SK-N-MC (cell line): Measurements from ENCODE around the gene MKLN1.

Experiments used
- DNase-seq: peaks from one replicate; pipeline ENCODE4 v3.0.0-alpha.2; 2011; ENCODE audit warnings: low read depth, low spot score
- H3K27ac ChIP-seq: fragments of 200-600 bp; sonication (generic); 2 replicates; pipeline ENCODE4 v1.5.1; 2016; ENCODE audit warnings: mixed run types
- H3K36me3 ChIP-seq: fragments of 200-600 bp; sonication (generic); 2 replicates; pipeline ENCODE4 v1.6.1; 2017; ENCODE audit warnings: antibody characterized with exemption, low read length, mixed read lengths; ENCODE audit not compliant: insufficient read depth
- H3K4me3 ChIP-seq: fragments of 200-600 bp; sonication (generic); 2 replicates; pipeline ENCODE4 v1.5.1; 2016
- H3K9ac ChIP-seq: fragments of 200-600 bp; sonication (generic); 2 replicates; pipeline ENCODE4 v1.8.0; 2017; ENCODE audit warnings: mixed run types, mixed read lengths; ENCODE audit not compliant: insufficient read length
- H3K9me3 ChIP-seq: fragments of 200-600 bp; sonication (generic); 2 replicates; pipeline ENCODE4 v1.6.1; 2017; ENCODE audit warnings: low read depth, mild to moderate bottlenecking, antibody characterized with exemption, low read length, moderate library complexity, mixed read lengths
- EZH2 ChIP-seq: fragments of 200-600 bp; sonication (generic); IDR thresholded peaks from one replicate; pipeline ENCODE4 v1.6.1; 2017; ENCODE audit warnings: antibody characterized with exemption
- FOXP2 ChIP-seq: optimal IDR thresholded peaks from 2 replicates; pipeline ENCODE3; 2011; ENCODE audit warnings: mild to moderate bottlenecking, moderate library complexity; ENCODE audit not compliant: insufficient read depth; ENCODE audit errors: extremely low read length, control extremely low read depth
- POLR2AphosphoS5 ChIP-seq: IDR thresholded peaks from 2 replicates; pipeline ENCODE4 v1.6.1; 2012; ENCODE audit warnings: mild to moderate bottlenecking, low read depth, low read length, borderline replicate concordance

Gene MKLN1

DNA sequence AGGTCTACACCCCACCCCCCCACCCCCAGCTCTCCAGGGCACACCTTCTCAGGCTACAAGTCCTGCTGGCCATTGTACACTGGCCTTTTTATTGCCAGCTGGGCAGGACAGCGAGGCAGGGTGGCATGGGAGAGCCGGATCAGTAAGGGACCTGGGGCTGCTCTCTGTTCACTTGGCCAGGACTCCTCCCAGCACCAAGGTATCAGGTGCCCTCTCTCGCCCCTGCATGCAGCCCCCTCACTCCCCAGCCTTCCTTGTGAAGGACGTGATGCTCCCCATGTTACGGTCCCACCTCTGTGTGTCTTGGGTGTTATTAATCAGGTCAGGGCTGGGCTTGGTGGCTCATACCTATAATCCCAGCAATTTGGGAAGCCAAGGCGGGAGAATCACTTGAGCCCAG is 202.5 kb downstream of the MKLN1 start:
- no peaks in the 10 kb centered on the region for H3K9me3 ChIP-seq
- H3K27ac ChIP-seq, result no peak overlapping the region
- H3K4me3 ChIP-seq, result no peak overlapping the region
- no peaks in the 10 kb centered on the region for H3K36me3 ChIP-seq
- no peak for DNase-seq
- TF ChIP-seq POLR2AphosphoS5 (no peak), FOXP2 (no peak), EZH2 (no peak)
- no peak overlapping the region for H3K9ac ChIP-seq

DNA sequence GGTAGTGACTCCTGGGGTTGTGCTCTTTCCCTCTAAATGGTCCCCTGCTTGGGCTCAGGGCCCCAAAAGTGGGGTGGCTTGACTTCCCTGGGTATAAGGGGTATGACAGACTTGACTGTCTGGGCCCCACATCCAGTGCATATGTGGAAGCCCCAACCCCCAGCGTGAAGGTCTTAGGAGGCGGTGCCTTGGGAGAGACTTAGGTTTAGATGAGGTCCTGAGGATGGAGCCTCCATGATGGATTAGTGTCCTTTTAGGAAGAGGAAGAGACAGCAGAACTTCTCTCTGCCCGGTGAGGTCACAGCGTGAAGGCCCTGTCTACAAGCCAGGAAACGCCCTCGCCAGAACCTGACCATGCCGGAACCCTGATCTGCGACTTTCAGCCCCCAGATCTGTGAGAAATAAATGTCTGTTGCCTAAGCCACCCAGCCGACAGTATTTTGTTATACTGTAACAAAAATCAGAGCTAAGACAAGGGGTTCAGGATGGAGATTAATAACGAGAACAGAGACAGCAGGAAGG is 205.0 kb downstream of the MKLN1 start:
- H3K9ac ChIP-seq, result no peak overlapping the region
- TF ChIP-seq EZH2 (no peak), POLR2AphosphoS5 (no peak), FOXP2 (no peak)

DNA sequence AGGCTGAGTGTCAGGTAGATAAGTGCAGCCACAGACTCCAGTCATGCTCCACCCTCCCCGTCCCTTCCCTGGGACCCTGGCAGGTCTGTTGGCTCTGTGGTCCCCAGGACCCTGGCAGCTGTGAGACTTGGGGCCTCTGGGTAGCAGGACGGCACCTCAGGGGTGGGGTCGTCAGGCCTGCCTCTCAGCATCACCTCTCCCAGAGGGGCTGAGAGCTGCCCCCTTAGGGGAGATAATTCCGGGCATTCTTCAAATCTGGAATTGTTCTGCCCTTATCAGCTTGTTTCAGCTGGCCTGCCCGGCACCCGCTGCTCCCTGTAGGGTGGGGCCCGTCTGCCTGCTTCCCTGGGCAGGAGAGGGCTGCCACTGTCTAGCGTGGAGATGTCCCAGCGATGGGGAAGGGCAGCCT is 205.5 kb downstream of the MKLN1 start:
- Histone ChIP-seq H3K4me3 (no peak overlapping the region), H3K36me3 (no peaks in the 10 kb centered on the region), H3K9me3 (no peaks in the 10 kb centered on the region), H3K27ac (no peak overlapping the region), H3K9ac (no peak overlapping the region)
- no peak for DNase-seq
- TF ChIP-seq POLR2AphosphoS5, result no peak
- no peak for TF ChIP-seq FOXP2

More for the DNA sequence above, 205.0 kb downstream of the MKLN1 start:
- no peak for DNase-seq
- no peaks in the 10 kb centered on the region for H3K36me3 ChIP-seq
- H3K9me3 ChIP-seq, result no peaks in the 10 kb centered on the region
- H3K4me3 ChIP-seq, result no peak overlapping the region
- H3K27ac ChIP-seq, result no peak overlapping the region

DNA sequence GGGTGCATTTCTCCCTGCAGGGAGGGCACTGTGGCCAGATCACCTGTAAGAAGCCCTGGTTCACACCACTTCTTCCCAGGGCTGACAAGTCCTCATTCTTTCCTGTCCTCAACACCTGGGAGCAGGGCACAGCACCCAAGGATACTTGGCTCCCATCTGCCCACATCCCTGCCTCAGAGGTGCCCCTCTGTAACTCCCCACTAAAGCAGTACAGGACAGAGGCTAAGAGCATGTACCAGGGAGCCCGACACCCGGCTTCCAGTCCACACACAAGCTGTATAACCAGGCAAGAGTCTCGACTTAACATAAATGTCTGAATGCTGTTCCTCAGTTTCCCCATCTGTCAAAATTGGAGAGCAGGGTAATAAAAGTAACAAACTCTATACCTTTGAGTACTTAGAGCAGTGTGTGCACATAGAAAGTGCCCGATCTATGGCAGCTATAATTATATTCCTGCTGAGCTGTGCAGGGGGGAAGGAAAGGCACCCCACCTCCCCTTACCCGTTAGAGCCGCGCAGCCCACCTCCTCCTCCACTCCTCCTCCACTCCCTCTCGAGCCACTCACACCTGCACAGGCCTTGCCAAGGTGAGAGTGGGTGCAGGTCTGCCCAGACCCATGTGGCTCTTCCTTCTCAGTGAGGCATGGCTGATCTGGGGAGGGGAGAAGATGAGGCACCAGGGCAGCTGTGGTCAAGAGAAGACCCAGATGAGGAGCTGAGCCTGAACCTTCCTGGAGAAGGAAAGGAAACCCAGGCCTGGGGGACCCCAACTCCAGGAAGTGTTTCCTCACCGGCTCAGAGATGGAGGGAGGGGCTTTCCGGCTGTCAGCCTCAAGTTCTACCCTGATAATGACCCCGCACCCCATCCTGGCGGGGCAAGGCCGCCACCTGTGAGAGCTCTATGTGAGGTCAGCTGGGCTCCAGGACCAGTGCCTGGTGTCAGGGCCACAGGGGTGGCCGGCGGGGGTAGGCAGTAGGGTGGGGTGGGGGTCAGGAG is 206.2 kb downstream of the MKLN1 start:
- H3K27ac ChIP-seq, result no peak overlapping the region
- H3K4me3 ChIP-seq, result no peak overlapping the region
- TF ChIP-seq FOXP2, result no peak
- no peak for TF ChIP-seq EZH2
- TF ChIP-seq POLR2AphosphoS5, result no peak
- H3K9me3 ChIP-seq, result no peaks in the 10 kb centered on the region
- H3K9ac ChIP-seq, result no peak overlapping the region
- H3K36me3 ChIP-seq, result no peaks in the 10 kb centered on the region
- no peak for DNase-seq

DNA sequence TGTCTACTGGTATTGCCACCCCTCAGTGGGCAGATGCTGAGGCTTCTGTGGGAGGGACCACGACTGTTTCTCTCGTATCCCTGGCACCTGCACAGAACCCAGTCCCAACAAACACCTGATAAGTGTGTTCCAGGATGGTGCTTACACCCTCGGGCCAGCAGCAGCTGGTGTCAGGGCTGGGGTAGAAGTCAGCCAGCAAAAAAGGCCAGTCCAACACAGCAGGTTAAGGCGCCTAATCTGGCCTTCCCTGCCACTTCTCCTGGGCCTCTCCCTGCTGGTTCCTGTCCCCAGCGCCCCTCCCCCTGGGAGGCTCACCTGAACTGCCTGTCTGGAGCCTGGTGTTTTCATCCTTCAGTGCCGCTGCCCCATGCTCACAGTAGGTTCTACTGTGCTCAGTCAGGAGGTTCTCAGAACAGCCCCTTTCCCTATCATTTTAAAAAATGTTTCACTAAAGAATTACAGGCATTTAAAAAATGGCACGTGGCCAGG is 208.7 kb downstream of the MKLN1 start:
- H3K9me3 ChIP-seq, result no peaks in the 10 kb centered on the region
- no peak overlapping the region for H3K27ac ChIP-seq
- H3K36me3 ChIP-seq, result no peaks in the 10 kb centered on the region
- no peak for DNase-seq
- H3K9ac ChIP-seq, result no peak overlapping the region
- TF ChIP-seq EZH2 (no peak), POLR2AphosphoS5 (no peak), FOXP2 (no peak)
- no peak overlapping the region for H3K4me3 ChIP-seq

DNA sequence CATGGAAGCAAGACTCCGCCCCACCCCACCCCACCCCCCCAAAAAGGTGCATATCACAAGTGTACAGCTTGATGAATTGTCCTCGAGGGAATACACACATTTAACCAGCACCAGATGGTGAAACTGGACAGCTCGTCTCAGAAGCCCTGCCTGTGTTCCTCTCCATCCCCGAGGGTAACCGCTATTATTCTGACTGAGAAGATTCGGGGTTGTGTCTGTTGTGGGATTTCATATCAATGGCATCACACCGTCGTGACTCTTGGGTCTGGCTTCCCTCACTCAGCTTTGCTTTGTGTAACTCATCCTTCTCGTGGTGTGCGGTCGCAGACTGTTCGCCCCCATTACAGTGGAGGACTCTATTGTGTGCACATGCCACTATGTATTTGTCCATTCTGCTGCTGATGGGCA is 209.9 kb downstream of the MKLN1 start:
- H3K27ac ChIP-seq, result no peak overlapping the region
- TF ChIP-seq FOXP2 (no peak), POLR2AphosphoS5 (no peak), EZH2 (no peak)
- H3K4me3 ChIP-seq, result no peak overlapping the region
- no peak overlapping the region for H3K9ac ChIP-seq
- H3K36me3 ChIP-seq, result no peaks in the 10 kb centered on the region
- no peaks in the 10 kb centered on the region for H3K9me3 ChIP-seq
- DNase-seq, result no peak

DNA sequence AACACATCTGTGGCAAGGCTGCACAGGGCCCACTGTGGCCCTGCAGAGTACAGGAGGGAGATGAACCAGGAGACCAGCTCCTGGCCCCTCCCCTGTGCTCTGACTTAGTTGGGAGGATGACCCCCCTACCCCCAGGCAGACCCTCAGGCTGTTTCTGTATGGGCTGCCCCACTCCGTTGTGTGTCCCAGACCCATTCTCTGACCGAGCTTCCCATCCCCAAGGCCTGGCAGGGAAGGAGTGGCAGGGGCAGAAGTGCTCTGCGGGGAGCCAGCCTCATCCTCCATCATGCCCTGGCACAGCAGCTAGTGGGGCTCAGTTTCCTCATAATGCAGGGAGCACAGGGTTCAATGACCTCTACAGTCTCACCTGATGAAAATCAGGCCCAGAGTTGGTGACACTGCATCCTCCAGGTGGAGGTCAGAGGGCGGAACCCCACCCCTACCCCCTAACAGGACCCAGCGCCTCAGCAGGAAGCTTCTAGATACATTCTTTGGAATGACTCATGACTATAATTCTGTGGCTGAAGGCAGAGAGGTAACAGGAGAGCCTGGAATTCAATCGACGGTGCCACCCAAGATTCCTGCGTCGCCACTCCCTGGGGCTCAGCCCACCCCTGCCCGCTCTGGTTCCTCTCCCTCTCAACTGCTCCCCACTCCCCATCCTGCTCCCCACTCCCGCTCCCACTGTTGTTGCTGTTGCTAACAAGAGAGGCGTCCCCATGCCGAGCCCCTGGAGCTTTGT is 210.6 kb downstream of the MKLN1 start:
- no peak overlapping the region for H3K9ac ChIP-seq
- no peaks in the 10 kb centered on the region for H3K9me3 ChIP-seq
- no peak for DNase-seq
- TF ChIP-seq FOXP2, result no peak
- no peak for TF ChIP-seq EZH2
- no peak for TF ChIP-seq POLR2AphosphoS5
- H3K36me3 ChIP-seq, result no peaks in the 10 kb centered on the region
- H3K4me3 ChIP-seq, result no peak overlapping the region
- H3K27ac ChIP-seq, result no peak overlapping the region

DNA sequence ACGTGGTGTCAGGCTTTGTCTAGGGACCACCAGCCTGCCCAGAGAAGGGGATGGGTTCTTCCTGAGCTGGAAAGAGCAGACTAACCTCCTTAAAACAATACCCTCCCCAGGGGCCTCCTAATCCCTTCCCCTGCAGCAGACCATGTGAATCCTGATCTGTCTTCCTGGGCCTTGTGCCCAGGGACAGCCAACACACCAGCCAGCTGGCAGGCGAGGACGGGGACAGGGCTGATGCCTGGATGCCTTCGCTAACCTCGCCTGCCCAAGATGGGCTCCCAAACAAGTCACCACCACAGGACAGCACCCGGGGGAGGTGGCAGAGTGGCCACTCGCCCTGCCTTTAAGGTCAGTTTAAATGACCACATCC is 211.1 kb downstream of the MKLN1 start:
- no peak overlapping the region for H3K4me3 ChIP-seq
- no peaks in the 10 kb centered on the region for H3K9me3 ChIP-seq
- TF ChIP-seq FOXP2, result no peak
- no peak for TF ChIP-seq EZH2
- TF ChIP-seq POLR2AphosphoS5, result no peak
- H3K27ac ChIP-seq, result no peak overlapping the region
- no peak overlapping the region for H3K9ac ChIP-seq
- DNase-seq, result no peak
- H3K36me3 ChIP-seq, result no peaks in the 10 kb centered on the region
